Tibial artery (tissue), 4 donors: ENCODE data around the gene SVOPL.

ENCODE experiments used
- DNase-seq, 2 donors: peaks; one replicate each; pipeline ENCODE4 v3.0.0-alpha.2; 2019
- H3K27ac ChIP-seq, 2 donors: fragments of 200-600 bp; sonication (generic) in 1 of 2; 1 replicate in 1 of 2; 2 replicates in 1 of 2; pipeline ENCODE4 v1.5.1; 2018 to 2019; ENCODE audit warnings: mild to moderate bottlenecking in 1 of 2
- H3K27me3 ChIP-seq, 2 donors: fragments of 200-600 bp; sonication (generic) in 1 of 2; one replicate each; pipeline versions ENCODE4 v1.5.1 to v1.6.0; 2016 to 2019
- H3K36me3 ChIP-seq, 3 donors: fragments of 200-600 bp; sonication (generic) in 2 of 3; one replicate each; pipeline ENCODE4 v1.5.1; 2016 to 2019; ENCODE audit warnings: mild to moderate bottlenecking in 2 of 3
- H3K4me1 ChIP-seq, 4 donors: fragments of 200-600 bp; sonication (generic) in 2 of 4; 1 replicate in 3 of 4; 2 replicates in 1 of 4; pipeline ENCODE4 v1.5.1; 2016 to 2019
- H3K4me3 ChIP-seq, 2 donors: fragments of 200-600 bp; sonication (generic) in 1 of 2; 1 replicate in 1 of 2; 2 replicates in 1 of 2; pipeline ENCODE4 v1.5.1; 2018 to 2019; ENCODE audit warnings: mild to moderate bottlenecking in 2 of 2
- H3K9me3 ChIP-seq, 3 donors: fragments of 200-600 bp; sonication (generic) in 1 of 3; one replicate each; pipeline ENCODE4 v1.5.1; 2016 to 2019
- CTCF ChIP-seq, 2 experiments: fragments of 200-600 bp in 1 of 2; fragments of 450-650 bp in 1 of 2; IDR thresholded peaks; one replicate each; pipeline ENCODE4 v1.5.1; 2017 to 2019; ENCODE audit warnings: antibody characterized with exemption in 2 of 2, mild to moderate bottlenecking in 1 of 2, moderate library complexity in 1 of 2
- intact Hi-C: fragments of 100-400 bp; cut with DNase I; formaldehyde crosslinking; loops from one replicate; pipeline ENCODE4 v1.15.0; 2023; ENCODE audit warnings: low total_unique reads

Gene SVOPL

GRCh38 chr7:138684340-138684739, 16.8 kb downstream of the SVOPL start:
- Histone ChIP-seq H3K36me3 (no peaks in the 10 kb centered on the region), H3K4me3 (no peak overlapping the region), H3K9me3 (no peaks in the 10 kb centered on the region), H3K27me3 (no peaks in the 10 kb centered on the region), H3K4me1 (no peaks in the 10 kb centered on the region), H3K27ac (no peak overlapping the region)
- intact Hi-C loops = no loop called here
- TF ChIP-seq CTCF (IDR thresholded peaks at IDR 0.05) = no peak
- no peak for DNase-seq

GRCh38 chr7:138679793-138680192, 21.4 kb downstream of the SVOPL start:
- intact Hi-C loops = no loop called here
- TF ChIP-seq CTCF (IDR thresholded peaks at IDR 0.05) = no peak
- H3K4me3 ChIP-seq = no peak overlapping the region

GRCh38 chr7:138670594-138670993, 30.6 kb downstream of the SVOPL start:
- no peak overlapping the region for H3K4me3 ChIP-seq
- no peak for DNase-seq
- H3K4me1 ChIP-seq = no peaks in the 10 kb centered on the region
- H3K27me3 ChIP-seq = peaks cover 0 to 3% of the 10 kb centered on the region in 2 donors
- no peak overlapping the region for H3K27ac ChIP-seq
- no peaks in the 10 kb centered on the region for H3K36me3 ChIP-seq
- no peak for TF ChIP-seq CTCF (IDR thresholded peaks at IDR 0.05)
- H3K9me3 ChIP-seq = no peaks in the 10 kb centered on the region
- intact Hi-C loops = no loop called here

More at GRCh38 chr7:138679793-138680192, 21.4 kb downstream of the SVOPL start:
- no peak overlapping the region for H3K27ac ChIP-seq
- H3K27me3 ChIP-seq = no peaks in the 10 kb centered on the region
- H3K36me3 ChIP-seq = no peaks in the 10 kb centered on the region
- DNase-seq = no peak
- no peaks in the 10 kb centered on the region for H3K4me1 ChIP-seq
- no peaks in the 10 kb centered on the region for H3K9me3 ChIP-seq

GRCh38 chr7:138669364-138669763, 31.8 kb downstream of the SVOPL start:
- no peaks in the 10 kb centered on the region for H3K36me3 ChIP-seq
- no peak overlapping the region for H3K27ac ChIP-seq
- no peak for DNase-seq
- peaks cover 0 to 3% (median 1%) of the 10 kb centered on the region in 4 donors for H3K4me1 ChIP-seq
- H3K4me3 ChIP-seq = no peak overlapping the region
- H3K9me3 ChIP-seq = no peaks in the 10 kb centered on the region
- peaks cover 0 to 5% of the 10 kb centered on the region in 2 donors for H3K27me3 ChIP-seq
- no peak for TF ChIP-seq CTCF (IDR thresholded peaks at IDR 0.05)
- intact Hi-C loops = no loop called here

- Histone ChIP-seq H3K4me1 (peaks cover 0 to 7% (median 3%) of the 10 kb centered on the region in 4 donors), H3K4me3 (no peak overlapping the region), H3K36me3 (no peaks in the 10 kb centered on the region), H3K27me3 (peaks cover 0 to 7% of the 10 kb centered on the region in 2 donors), H3K9me3 (no peaks in the 10 kb centered on the region), H3K27ac (no peak overlapping the region)
- no peak for TF ChIP-seq CTCF (IDR thresholded peaks at IDR 0.05)
- DNase-seq = no peak
- intact Hi-C loops = no loop called here
Measured at GRCh38 chr7:138668946-138669345, 32.2 kb downstream of the SVOPL start.

- no peaks in the 10 kb centered on the region for H3K9me3 ChIP-seq
- peaks cover 0 to 7% of the 10 kb centered on the region in 2 donors for H3K27me3 ChIP-seq
- no peaks in the 10 kb centered on the region for H3K36me3 ChIP-seq
- no peak overlapping the region for H3K27ac ChIP-seq
- H3K4me1 ChIP-seq = peaks cover 0 to 13% (median 3%) of the 10 kb centered on the region in 4 donors
- DNase-seq = no peak
- no peak for TF ChIP-seq CTCF (IDR thresholded peaks at IDR 0.05)
- intact Hi-C loops = no loop called here
- H3K4me3 ChIP-seq = no peak overlapping the region
Measured at GRCh38 chr7:138668229-138668596, 32.9 kb downstream of the SVOPL start.
